ENCODE data around the gene KIFAP3.

KIFAP3 gene

GRCh38 chr1:169943963-169944526, 130.4 kb downstream of the KIFAP3 start:
- Mint-ChIP-seq H3K4me3 (no peak overlapping the region), H3K27ac (no peak overlapping the region), H3K27me3 (ENCODE audit: low read depth, poor library complexity) (no peaks in the 10 kb centered on the region), H3K36me3 (ENCODE audit: low read depth) (no peaks in the 10 kb centered on the region), H3K4me1 (peaks cover 24% of the 10 kb centered on the region), H3K9me3 (no peaks in the 10 kb centered on the region)
- DNase-seq = no peak
- no peak for TF ChIP-seq CTCF (IDR thresholded peaks at IDR 0.05)

- Mint-ChIP-seq H3K9me3 (no peaks in the 10 kb centered on the region), H3K27ac (peak overlapping the region; percentile 91), H3K4me3 (no peak overlapping the region), H3K27me3 (ENCODE audit: low read depth, poor library complexity) (no peaks in the 10 kb centered on the region), H3K36me3 (ENCODE audit: low read depth) (no peaks in the 10 kb centered on the region), H3K4me1 (peaks cover 24% of the 10 kb centered on the region)
- DNase-seq = no peak
- no peak for TF ChIP-seq CTCF (IDR thresholded peaks at IDR 0.05)
These were observed 132.3 kb downstream of the KIFAP3 start for GRCh38 chr1:169941982-169942830.

GRCh38 chr1:169933984-169934725, 140.3 kb downstream of the KIFAP3 start:
- no peaks in the 10 kb centered on the region for H3K9me3 Mint-ChIP-seq

GRCh38 chr1:169931795-169932231, 142.7 kb downstream of the KIFAP3 start:
- H3K36me3 Mint-ChIP-seq (ENCODE audit: low read depth) = no peaks in the 10 kb centered on the region
- H3K4me3 Mint-ChIP-seq = no peak overlapping the region
- peak overlapping the region; percentile 27 for H3K27ac Mint-ChIP-seq
- H3K27me3 Mint-ChIP-seq (ENCODE audit: low read depth, poor library complexity) = peaks cover 2% of the 10 kb centered on the region
- no peak for TF ChIP-seq CTCF (IDR thresholded peaks at IDR 0.05)
- no peak for DNase-seq
- H3K4me1 Mint-ChIP-seq = peaks cover 5% of the 10 kb centered on the region
- no peaks in the 10 kb centered on the region for H3K9me3 Mint-ChIP-seq

More at GRCh38 chr1:169933984-169934725, 140.3 kb downstream of the KIFAP3 start:
- TF ChIP-seq CTCF (IDR thresholded peaks at IDR 0.05) = no peak
- DNase-seq = no peak
- peaks cover 5% of the 10 kb centered on the region for H3K4me1 Mint-ChIP-seq
- H3K4me3 Mint-ChIP-seq = no peak overlapping the region
- H3K36me3 Mint-ChIP-seq (ENCODE audit: low read depth) = no peaks in the 10 kb centered on the region
- H3K27ac Mint-ChIP-seq = no peak overlapping the region
- H3K27me3 Mint-ChIP-seq (ENCODE audit: low read depth, poor library complexity) = no peaks in the 10 kb centered on the region

- Mint-ChIP-seq H3K9me3 (no peaks in the 10 kb centered on the region), H3K27ac (no peak overlapping the region), H3K4me3 (no peak overlapping the region), H3K27me3 (ENCODE audit: low read depth, poor library complexity) (peaks cover 2% of the 10 kb centered on the region), H3K4me1 (peaks cover 5% of the 10 kb centered on the region), H3K36me3 (ENCODE audit: low read depth) (no peaks in the 10 kb centered on the region)
- no peak for TF ChIP-seq CTCF (IDR thresholded peaks at IDR 0.05)
- DNase-seq = no peak
These were observed 145.3 kb downstream of the KIFAP3 start for GRCh38 chr1:169929210-169929526.

Data from nephron progenitor cell (in vitro differentiated cells).